Endodermal cell (in vitro differentiated cells): ENCODE measurements around the gene APCDD1L. TPM values are rescaled to one million over a fixed set of nuclear protein-coding genes. Genes with fewer than 3 reads are reported as not detected.

Source experiments
- DNase-seq: peaks from one replicate; pipeline ENCODE4 v3.0.0-alpha.2; 2017
- H3K27ac ChIP-seq: 2 replicates; pipeline ENCODE4 v1.5.1; 2013; ENCODE audit warnings: mild to moderate bottlenecking, low read depth, low read length, moderate library complexity
- H3K27me3 ChIP-seq: 2 replicates; pipeline ENCODE4 v1.6.1; 2013; ENCODE audit warnings: mild to moderate bottlenecking, low read length, moderate library complexity; ENCODE audit not compliant: insufficient read depth, control insufficient read depth, poor library complexity, severe bottlenecking
- H3K36me3 ChIP-seq: 2 replicates; pipeline ENCODE4 v1.7.0; 2013; ENCODE audit warnings: mild to moderate bottlenecking, low read length, moderate library complexity; ENCODE audit not compliant: control insufficient read depth, insufficient read depth
- H3K4me1 ChIP-seq: one replicate; pipeline ENCODE4 v1.7.0; 2013; ENCODE audit warnings: low read length; ENCODE audit not compliant: control insufficient read depth, insufficient read depth
- H3K4me3 ChIP-seq: 2 replicates; pipeline ENCODE4 v1.5.1; 2013; ENCODE audit warnings: mild to moderate bottlenecking, low read length, moderate library complexity
- H3K9ac ChIP-seq: 2 replicates; pipeline ENCODE4 v1.6.1; 2013; ENCODE audit warnings: mild to moderate bottlenecking, low read length, moderate library complexity; ENCODE audit not compliant: poor library complexity, severe bottlenecking; ENCODE audit errors: extremely low read depth
- H3K9me3 ChIP-seq: 2 replicates; pipeline ENCODE4 v1.6.1; 2013; ENCODE audit warnings: mild to moderate bottlenecking, low read length, moderate library complexity; ENCODE audit not compliant: control insufficient read depth
- H3K27ac Mint-ChIP-seq: 2 replicates; pipeline ENCODE4 v1.8.0; 2020; ENCODE audit warnings: mixed read lengths
- H3K27me3 Mint-ChIP-seq: 2 replicates; pipeline ENCODE4 v1.8.0; 2021; ENCODE audit warnings: mild to moderate bottlenecking, mixed read lengths; ENCODE audit not compliant: insufficient read depth
- H3K36me3 Mint-ChIP-seq: 2 replicates; pipeline ENCODE4 v1.8.0; 2020; ENCODE audit warnings: low read depth, mixed read lengths
- H3K4me1 Mint-ChIP-seq: 2 replicates; pipeline ENCODE4 v1.8.0; 2020; ENCODE audit warnings: mixed read lengths
- H3K4me3 Mint-ChIP-seq: 2 replicates; pipeline ENCODE4 v1.8.0; 2020; ENCODE audit warnings: mild to moderate bottlenecking, moderate library complexity, mixed read lengths
- H3K9me3 Mint-ChIP-seq: 2 replicates; pipeline ENCODE4 v1.8.0; 2020; ENCODE audit warnings: mild to moderate bottlenecking, mixed read lengths
- CTCF ChIP-seq: fragments of 200-600 bp; sonication (generic); conservative IDR thresholded peaks from 2 replicates; pipeline ENCODE4 v1.5.0; 2021; ENCODE audit warnings: antibody characterized with exemption, mild to moderate bottlenecking
- WGBS, 2 experiments: methylation state at CpG; one replicate each; pipeline versions ENCODE4 v1.1.5 to v1.1.7; 2013; ENCODE audit warnings: missing lambda C conversion rate in 2 of 2, mixed read lengths in 1 of 2; ENCODE audit not compliant: insufficient coverage in 1 of 2, insufficient read length in 1 of 2; 5-methylcytosine and 5-hydroxymethylcytosine counted together
- total RNA-seq, 2 donors: library from RNA; stranded (reverse); fragmentation: NEBNext Ultra II Directional in 1 of 2; extraction: Animal tissue kit (Norgen Biotek cat#: 25700) in 1 of 2; gene quantifications; 2 replicates in 1 of 2; 3 replicates in 1 of 2; pipeline ENCODE4 v1.2.1, GENCODE V29; 2021

The APCDD1L gene
- total RNA-seq, 2 donors from 2014 or later: 6.4 TPM

GRCh38 chr20:58524814-58525213, 9.6 kb upstream of the APCDD1L start:
- Mint-ChIP-seq H3K4me3 (no peak overlapping the region), H3K36me3 (peaks cover 33% of the 10 kb centered on the region), H3K4me1 (peaks cover 28% of the 10 kb centered on the region), H3K27ac (peak overlapping the region; percentile 88), H3K27me3 (no peaks in the 10 kb centered on the region), H3K9me3 (peaks cover 56% of the 10 kb centered on the region)
- H3K9ac ChIP-seq: no peak overlapping the region
- WGBS, 2 experiments: 75 to 86% methylated on average over 5 to 7 of the region's 7 CpGs
- peak overlapping the region; percentile 70 for H3K4me3 ChIP-seq
- H3K4me1 ChIP-seq: peaks cover 8% of the 10 kb centered on the region
- no peaks in the 10 kb centered on the region for H3K27me3 ChIP-seq
- H3K9me3 ChIP-seq: peaks cover 53% of the 10 kb centered on the region
- no peak for TF ChIP-seq CTCF
- no peak for DNase-seq
- no peaks in the 10 kb centered on the region for H3K36me3 ChIP-seq
- H3K27ac ChIP-seq: no peak overlapping the region

GRCh38 chr20:58523971-58524315, 8.7 kb upstream of the APCDD1L start:
- Mint-ChIP-seq H3K4me3 (peak overlapping the region; percentile 29), H3K9me3 (peaks cover 47% of the 10 kb centered on the region), H3K27ac (peak overlapping the region; percentile 88), H3K36me3 (peaks cover 27% of the 10 kb centered on the region), H3K4me1 (peaks cover 30% of the 10 kb centered on the region), H3K27me3 (peaks cover 2% of the 10 kb centered on the region)
- Histone ChIP-seq H3K27ac (peak overlapping the region; percentile 8), H3K27me3 (no peaks in the 10 kb centered on the region), H3K9ac (no peak overlapping the region), H3K9me3 (peaks cover 44% of the 10 kb centered on the region), H3K4me3 (peak overlapping the region; percentile 70), H3K4me1 (peaks cover 8% of the 10 kb centered on the region), H3K36me3 (no peaks in the 10 kb centered on the region)
- no peak for TF ChIP-seq CTCF
- 72 to 86% methylated on average over 1 to 2 of the region's 2 CpGs for WGBS, 2 experiments
- DNase-seq: no peak

- Mint-ChIP-seq H3K4me1 (peaks cover 36% of the 10 kb centered on the region), H3K27me3 (peaks cover 2% of the 10 kb centered on the region), H3K27ac (peak overlapping the region; percentile 88), H3K4me3 (peak overlapping the region; percentile 29), H3K36me3 (peaks cover 27% of the 10 kb centered on the region), H3K9me3 (peaks cover 41% of the 10 kb centered on the region)
- Histone ChIP-seq H3K27me3 (no peaks in the 10 kb centered on the region), H3K9me3 (peaks cover 39% of the 10 kb centered on the region), H3K9ac (no peak overlapping the region), H3K4me1 (peaks cover 8% of the 10 kb centered on the region), H3K36me3 (no peaks in the 10 kb centered on the region), H3K27ac (peak overlapping the region; percentile 12), H3K4me3 (peak overlapping the region; percentile 70)
- TF ChIP-seq CTCF: no peak
- no peak for DNase-seq
- WGBS, 2 experiments: 75 to 86% methylated on average over 11 to 18 of the region's 19 CpGs
Measured at GRCh38 chr20:58523072-58523970, 8.1 kb upstream of the APCDD1L start.
